ENCODE results near the gene COX7A2L.

DNA sequence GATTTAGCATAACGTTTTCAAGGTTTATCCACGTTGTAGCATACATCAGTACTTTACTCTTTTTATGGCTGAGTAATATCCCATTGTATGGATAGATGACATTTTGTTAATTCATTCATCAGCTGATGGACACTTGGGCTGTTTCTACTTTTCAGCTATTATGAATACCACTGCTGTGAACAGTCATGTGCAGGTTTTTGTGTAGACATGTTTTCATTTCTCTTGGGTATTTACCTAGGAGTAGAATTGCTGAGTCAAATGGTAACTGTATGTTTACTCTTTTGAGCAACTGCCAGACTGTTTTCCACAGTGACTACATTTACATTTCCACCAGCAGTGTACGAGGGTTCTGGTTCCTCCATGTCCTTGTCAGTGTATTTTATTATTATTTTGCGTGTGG, 33.9 kb downstream of the COX7A2L start:
- TF ChIP-seq EZH2 (IDR thresholded peaks at IDR 0.05) (no peak), POLR2AphosphoS5 (IDR thresholded peaks at IDR 0.05; ENCODE audit: borderline replicate concordance, low read depth, low read length) (no peak)

All from SK-N-MC (cell line).